B cell (primary cell): ENCODE results near the gene P2RY6.

Experiments
- CTCF ChIP-seq: fragments of 200-600 bp; IDR thresholded peaks from one replicate; pipeline ENCODE4 v1.8.0; 2022; ENCODE audit warnings: antibody characterized with exemption, mild to moderate bottlenecking
- EZH2 ChIP-seq: IDR thresholded peaks from 2 replicates; pipeline ENCODE4 v1.6.1; 2012; ENCODE audit warnings: borderline replicate concordance, low read depth, mild to moderate bottlenecking, moderate library complexity, low read length; ENCODE audit not compliant: insufficient read depth, poor library complexity, severe bottlenecking

GRCh38 chr11:73335204-73335923 is 63.2 kb downstream of the P2RY6 start:
- no peak for TF ChIP-seq EZH2
- TF ChIP-seq CTCF, result peak; percentile 99
